ENCODE data around the gene PCED1A. TPM values are rescaled to one million over a fixed set of nuclear protein-coding genes. Genes with fewer than 3 reads are reported as not detected.

Gene PCED1A
- total RNA-seq, 4 donors from 2014 or later: 13.8 to 23.2 (median 16.7) TPM

DNA sequence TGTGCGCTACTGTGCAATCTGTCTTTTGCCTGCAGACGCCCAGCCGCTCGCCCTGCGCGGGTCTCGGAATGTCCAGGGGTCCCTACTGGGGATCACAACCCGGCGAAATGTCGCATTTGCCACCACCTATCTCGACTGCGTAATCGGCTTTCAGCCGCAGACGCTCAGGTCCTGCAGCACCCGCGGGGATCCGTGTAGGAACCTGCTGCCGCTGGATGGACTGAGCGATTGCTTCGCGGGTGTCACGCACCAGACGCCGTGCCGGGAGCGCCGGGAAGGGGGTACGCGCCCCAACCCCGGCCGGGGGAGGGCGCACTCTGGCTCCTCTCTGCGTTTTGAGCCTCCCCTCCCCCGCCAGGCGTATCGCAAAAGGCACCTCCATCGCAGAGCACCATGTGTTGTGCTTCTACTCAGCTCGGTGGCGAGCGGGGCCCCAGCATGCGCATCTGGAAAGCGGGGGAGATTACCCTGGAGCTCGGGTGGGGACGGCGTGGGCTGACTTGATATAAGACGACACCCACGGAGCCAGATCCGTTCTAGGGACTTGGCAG is 32.1 kb upstream of the PCED1A start:
- Histone ChIP-seq H3K4me3 (peak overlapping the region; percentile 83 to 96), H3K27me3 (peaks cover 10% of the 10 kb centered on the region), H3K4me1 (peaks cover 0 to 61% (median 29%) of the 10 kb centered on the region in 3 donors), H3K9me3 (no peaks in the 10 kb centered on the region), H3K36me3 (no peaks in the 10 kb centered on the region), H3K27ac (peak overlapping the region in 3 of 4 donors; percentile 86 to 92 (median 87))
- 0 to 20% methylated on average over 1 to 2 of the region's 49 CpGs for WGBS, 2 donors (ENCODE audit: low coverage in 1 of 2)
- no peak for TF ChIP-seq EP300 (IDR thresholded peaks at IDR 0.05)
- TF ChIP-seq, protein P1, sequence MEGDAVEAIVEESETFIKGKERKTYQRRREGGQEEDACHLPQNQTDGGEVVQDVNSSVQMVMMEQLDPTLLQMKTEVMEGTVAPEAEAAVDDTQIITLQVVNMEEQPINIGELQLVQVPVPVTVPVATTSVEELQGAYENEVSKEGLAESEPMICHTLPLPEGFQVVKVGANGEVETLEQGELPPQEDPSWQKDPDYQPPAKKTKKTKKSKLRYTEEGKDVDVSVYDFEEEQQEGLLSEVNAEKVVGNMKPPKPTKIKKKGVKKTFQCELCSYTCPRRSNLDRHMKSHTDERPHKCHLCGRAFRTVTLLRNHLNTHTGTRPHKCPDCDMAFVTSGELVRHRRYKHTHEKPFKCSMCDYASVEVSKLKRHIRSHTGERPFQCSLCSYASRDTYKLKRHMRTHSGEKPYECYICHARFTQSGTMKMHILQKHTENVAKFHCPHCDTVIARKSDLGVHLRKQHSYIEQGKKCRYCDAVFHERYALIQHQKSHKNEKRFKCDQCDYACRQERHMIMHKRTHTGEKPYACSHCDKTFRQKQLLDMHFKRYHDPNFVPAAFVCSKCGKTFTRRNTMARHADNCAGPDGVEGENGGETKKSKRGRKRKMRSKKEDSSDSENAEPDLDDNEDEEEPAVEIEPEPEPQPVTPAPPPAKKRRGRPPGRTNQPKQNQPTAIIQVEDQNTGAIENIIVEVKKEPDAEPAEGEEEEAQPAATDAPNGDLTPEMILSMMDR (IDR thresholded peaks at IDR 0.05): peak in 1 of 4 experiments; percentile 50
- peak in 1 of 2 donors; percentile 8 for TF ChIP-seq POLR2A (IDR thresholded peaks at IDR 0.05)
- TF ChIP-seq POLR2AphosphoS5 (IDR thresholded peaks at IDR 0.05): peak; percentile 7
- peak; percentile 33 for ATAC-seq

DNA sequence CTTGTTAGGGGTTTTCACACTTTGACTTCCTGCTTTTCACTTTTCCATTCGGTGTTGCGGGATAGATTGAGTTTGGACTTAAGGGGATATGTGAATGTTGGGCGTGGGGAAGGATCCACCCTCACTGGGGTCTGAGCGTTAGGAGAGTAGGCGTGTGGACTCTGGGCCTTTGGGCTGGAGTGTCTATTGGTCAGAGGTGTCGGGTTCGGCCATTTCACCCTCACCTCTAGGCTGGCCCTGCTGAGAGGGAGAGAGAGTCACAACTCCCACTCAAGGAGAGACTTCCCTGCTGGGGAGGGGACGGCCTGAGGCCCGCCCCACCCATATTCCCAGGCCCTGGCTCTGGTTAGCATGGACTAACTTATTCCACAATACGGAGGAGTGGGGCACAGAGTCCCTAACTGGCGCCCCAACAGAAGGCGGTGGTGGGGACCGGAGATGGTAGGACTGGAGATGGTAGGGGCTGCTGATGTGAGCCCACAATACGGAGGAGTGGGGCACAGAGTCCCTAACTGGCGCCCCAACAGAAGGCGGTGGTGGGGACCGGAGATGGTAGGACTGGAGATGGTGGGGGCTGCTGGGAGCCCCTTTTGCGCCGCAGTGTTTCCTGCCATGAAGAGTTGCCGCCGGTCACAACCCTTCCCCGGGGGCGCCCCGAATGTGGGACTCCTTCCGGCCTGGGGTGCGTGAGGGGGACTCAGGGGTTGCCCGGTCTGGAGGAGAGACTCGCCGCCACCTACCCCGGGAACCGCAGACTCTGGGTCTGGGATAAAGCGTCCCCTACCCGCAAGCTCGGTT is 31.4 kb upstream of the PCED1A start:
- peak overlapping the region in 2 of 4 donors; percentile 86 to 87 for H3K27ac ChIP-seq
- H3K4me3 ChIP-seq: peak overlapping the region; percentile 83 to 96
- H3K9me3 ChIP-seq: no peaks in the 10 kb centered on the region
- ATAC-seq: no peak
- H3K4me1 ChIP-seq: peaks cover 0 to 56% (median 29%) of the 10 kb centered on the region in 3 donors
- H3K36me3 ChIP-seq: peaks cover 0 to 2% of the 10 kb centered on the region in 2 donors
- 14 to 60% methylated on average over 1 to 3 of the region's 34 CpGs for WGBS, 2 donors (ENCODE audit: low coverage in 1 of 2)
- TF ChIP-seq EP300 (IDR thresholded peaks at IDR 0.05): no peak
- no peak for TF ChIP-seq POLR2A (IDR thresholded peaks at IDR 0.05)
- no peak for TF ChIP-seq POLR2AphosphoS5 (IDR thresholded peaks at IDR 0.05)
- TF ChIP-seq, protein P1 (IDR thresholded peaks at IDR 0.05): no peak
- H3K27me3 ChIP-seq: peaks cover 10% of the 10 kb centered on the region

DNA sequence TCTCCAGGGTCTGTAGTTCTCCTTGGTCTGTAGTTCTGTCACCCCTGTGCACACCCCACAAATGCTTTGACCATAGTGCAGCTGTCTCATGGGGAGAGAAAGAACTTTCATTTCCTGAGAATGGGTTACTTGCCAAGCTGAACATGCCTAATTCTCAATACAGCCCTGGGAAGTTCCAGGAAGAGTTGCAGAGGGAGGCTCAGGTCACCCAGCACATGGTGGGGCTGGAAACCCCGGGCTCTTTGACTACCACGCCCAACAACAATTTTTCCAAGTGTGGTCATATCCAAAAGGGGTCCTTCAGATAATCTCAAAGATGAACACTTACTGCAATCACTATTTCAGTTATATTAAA is 30.6 kb upstream of the PCED1A start:
- Histone ChIP-seq H3K36me3 (peaks cover 0 to 10% of the 10 kb centered on the region in 2 donors), H3K9me3 (no peaks in the 10 kb centered on the region), H3K27me3 (peaks cover 10% of the 10 kb centered on the region), H3K4me3 (no peak overlapping the region), H3K4me1 (peaks cover 0 to 48% (median 28%) of the 10 kb centered on the region in 3 donors), H3K27ac (peak overlapping the region in 2 of 4 donors; percentile 16 to 21)
- WGBS, 2 donors (ENCODE audit: low coverage in 1 of 2): 0 to 44% methylated on average over 1 to 2 of the region's 2 CpGs
- TF ChIP-seq POLR2AphosphoS5 (IDR thresholded peaks at IDR 0.05) (no peak), EP300 (IDR thresholded peaks at IDR 0.05) (no peak), POLR2A (IDR thresholded peaks at IDR 0.05) (no peak)
- TF ChIP-seq, protein P1 (IDR thresholded peaks at IDR 0.05): no peak
- ATAC-seq: no peak

DNA sequence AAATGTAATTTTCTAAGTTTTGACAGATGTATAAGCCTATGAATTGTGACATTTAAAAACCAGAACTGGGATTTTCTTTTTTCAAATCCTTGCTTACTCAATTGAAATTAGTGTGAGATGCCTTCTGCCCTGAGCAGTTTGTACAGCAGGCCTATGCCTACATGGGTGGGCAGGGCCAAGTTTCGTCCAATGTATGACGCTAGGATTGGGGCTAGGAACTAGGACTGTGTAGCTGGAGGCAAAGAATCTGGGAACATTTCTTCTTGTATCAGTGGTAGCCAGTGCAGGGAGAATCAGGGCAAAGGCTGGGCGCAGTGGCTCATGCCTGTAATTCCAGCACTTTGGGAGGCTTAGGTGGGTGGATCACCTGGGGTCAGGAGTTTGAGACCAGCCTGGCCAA is 28.9 kb upstream of the PCED1A start:
- TF ChIP-seq POLR2A (IDR thresholded peaks at IDR 0.05) (no peak), POLR2AphosphoS5 (IDR thresholded peaks at IDR 0.05) (no peak), EP300 (IDR thresholded peaks at IDR 0.05) (no peak)
- TF ChIP-seq, protein P1 (IDR thresholded peaks at IDR 0.05): no peak
- Histone ChIP-seq H3K9me3 (no peaks in the 10 kb centered on the region), H3K4me1 (peaks cover 0 to 31% (median 12%) of the 10 kb centered on the region in 3 donors), H3K36me3 (peaks cover 0 to 27% of the 10 kb centered on the region in 2 donors), H3K4me3 (no peak overlapping the region), H3K27ac (no peak overlapping the region), H3K27me3 (peaks cover 10% of the 10 kb centered on the region)
- WGBS, 2 donors (ENCODE audit: low coverage in 1 of 2): 88% methylated on average over 3 of the region's 3 CpGs; no CpG with 5 or more reads in 1 of the 2 donors
- ATAC-seq: no peak

Data from gastroesophageal sphincter (tissue), 4 donors.